ENCODE measurements around the gene CAPN15. TPM values are rescaled to one million over a fixed set of nuclear protein-coding genes. Genes with fewer than 3 reads are reported as not detected.

CAPN15 gene
- total and polyA plus RNA-seq, 2 of the 4 experiments (the other 2 are of a cell fraction) = 9.3 to 24.3 TPM

GRCh38 chr16:503150-504071 lies 24.1 kb upstream of the CAPN15 start (continued):
- no peak for TF ChIP-seq MXI1 (IDR thresholded peaks at IDR 0.05; ENCODE audit: borderline replicate concordance, low read depth, low read length)

GRCh38 chr16:505479-506245 lies 21.9 kb upstream of the CAPN15 start:
- DNase-seq = no peak
- no peak overlapping the region for H4K91ac ChIP-seq (ENCODE audit: insufficient read depth, low read depth, low read length)
- H3K36me3 ChIP-seq (ENCODE audit: control insufficient read depth, insufficient read depth, low read length) = peaks cover 23% of the 10 kb centered on the region; the same call in 1 of the 2 replicates
- H4K5ac ChIP-seq (ENCODE audit: low read depth, low read length) = no peak overlapping the region
- no peak overlapping the region for H2BK5ac ChIP-seq (ENCODE audit: low read depth, low read length, poor library complexity, severe bottlenecking)
- 85% methylated on average over 15 of the region's 33 CpGs; no CpG with 5 or more reads in 1 of the 2 experiments for WGBS, 2 experiments (ENCODE audit: extremely low coverage in 2 of 2, insufficient read length in 1 of 2)
- no peak overlapping the region for H4K8ac ChIP-seq (ENCODE audit: low read depth in 2 of 2, low read length in 2 of 2)
- no peaks in the 10 kb centered on the region for H4K20me1 ChIP-seq (ENCODE audit: insufficient read depth, low read length)
- no peak overlapping the region for H3K4me2 ChIP-seq (ENCODE audit: low read depth, low read length)
- H3K79me1 ChIP-seq (ENCODE audit: low read depth in 1 of 2, low read length in 2 of 2) = no peaks in the 10 kb centered on the region; a peak in 1 of 4 replicates
- in situ Hi-C loops (cut with MboI; ENCODE audit: low sequenced_read_pairs) = no loop called here
- no peak overlapping the region for H2BK15ac ChIP-seq (ENCODE audit: low read depth, low read length)
- ATAC-seq (ENCODE audit: low read depth) = no peak
- H3K14ac ChIP-seq (replicated peaks; ENCODE audit: low read depth, low read length) = no peak overlapping the region
- dilution Hi-C loops (cut with HindIII; ENCODE audit: low sequenced_read_pairs, unreplicated experiment) = no loop called here
- no peaks in the 10 kb centered on the region for H3K9me3 ChIP-seq (ENCODE audit: control insufficient read depth, insufficient read depth, low read length)
- H2BK20ac ChIP-seq (ENCODE audit: low read depth, low read length) = no peak overlapping the region
- no peak overlapping the region for H3K4me3 ChIP-seq (ENCODE audit: insufficient read depth, low read depth, low read length)
- H3K27me3 ChIP-seq (ENCODE audit: control insufficient read depth, insufficient read depth, low read length) = no peaks in the 10 kb centered on the region
- no peak overlapping the region for H3K4ac ChIP-seq (ENCODE audit: low read depth, low read length)
- H2AK9ac ChIP-seq (replicated peaks; ENCODE audit: low read depth, low read length, poor library complexity) = no peak overlapping the region
- no peak overlapping the region for H2BK120ac ChIP-seq (ENCODE audit: low read depth, low read length)
- no peak overlapping the region for H2AK5ac ChIP-seq (ENCODE audit: low read depth, low read length)
- BruUV-seq (replicated peaks) = no TSS peak
- 0 out of 2 replicates have a peak, but pooled peaks cover 3% of the 10 kb centered on the region for H3K9me1 ChIP-seq (ENCODE audit: insufficient read depth, low read length)
- H3K56ac ChIP-seq (ENCODE audit: extremely low read depth, insufficient read depth, low read length) = no peak overlapping the region
- ChIA-PET CTCF (no interaction called here), POLR2A (ENCODE audit: unreplicated experiment) (no interaction called here)
- intact Hi-C loops (cut with micrococcal nuclease) = no loop called here
- no peak overlapping the region for H3K9ac ChIP-seq (ENCODE audit: low read depth, low read length)
- H3K27ac ChIP-seq (ENCODE audit: insufficient read depth, low read length) = no peak overlapping the region
- H3K23ac ChIP-seq (ENCODE audit: low read depth, low read length) = no peak overlapping the region
- H3K4me1 ChIP-seq (ENCODE audit: control insufficient read depth, insufficient read depth, low read length) = no peaks in the 10 kb centered on the region
- no peak overlapping the region for H3K18ac ChIP-seq (ENCODE audit: low read depth, low read length)
- H2AFZ ChIP-seq (replicated peaks; ENCODE audit: low read length, poor library complexity) = no peak overlapping the region
- TF ChIP-seq BHLHE40 (IDR thresholded peaks at IDR 0.05; ENCODE audit: low read depth, low read length) (no peak), RAD21 (IDR thresholded peaks at IDR 0.05; ENCODE audit: low read length) (no peak), RFX5 (IDR thresholded peaks at IDR 0.05; ENCODE audit: low read depth, low read length) (no peak), CHD1 (IDR thresholded peaks at IDR 0.05; ENCODE audit: low read depth, low read length) (no peak), USF2 (IDR thresholded peaks at IDR 0.05; ENCODE audit: low read depth, low read length) (no peak), SMC3 (IDR thresholded peaks at IDR 0.05; ENCODE audit: low read depth, low read length) (no peak), POLR2A (IDR thresholded peaks at IDR 0.05; ENCODE audit: low read depth, low read length) (no peak), MAZ (IDR thresholded peaks at IDR 0.05; ENCODE audit: borderline replicate concordance, low read depth, low read length) (no peak), MXI1 (IDR thresholded peaks at IDR 0.05; ENCODE audit: borderline replicate concordance, low read depth, low read length) (no peak), FOS (IDR thresholded peaks at IDR 0.05; ENCODE audit: low read depth, low read length) (no peak), RCOR1 (IDR thresholded peaks at IDR 0.05; ENCODE audit: insufficient replicate concordance, low read length) (no peak), CTCF (conservative IDR thresholded peaks at IDR 0.05; ENCODE audit: low read depth, low read length) (no peak)

Data from IMR-90 (cell line).